Stimulated activated CD8-positive, alpha-beta memory T cell treated with anti-CD3 and anti-CD28 coated beads, Interleukin-2, amount 100 ng/mL, for 1 hour (primary cell): ENCODE data around the gene ZNF385B.
"Not testable (repeated sequence)": the region's sequence is repeated elsewhere in the genome, so short reads cannot be mapped to it uniquely, and the experiment has no call there.

Experiments
- DNase-seq, 2 donors: peaks; one replicate each; pipeline ENCODE4 v3.0.0-alpha.2; 2020; ENCODE audit warnings: low read depth in 2 of 2

ZNF385B gene

GRCh38 chr2:179636100-179636980 is 225.1 kb downstream of the ZNF385B start:
- no peak for DNase-seq

- not testable (repeated sequence) for DNase-seq
Measured at GRCh38 chr2:179631769-179632385, 229.5 kb downstream of the ZNF385B start.

DNA sequence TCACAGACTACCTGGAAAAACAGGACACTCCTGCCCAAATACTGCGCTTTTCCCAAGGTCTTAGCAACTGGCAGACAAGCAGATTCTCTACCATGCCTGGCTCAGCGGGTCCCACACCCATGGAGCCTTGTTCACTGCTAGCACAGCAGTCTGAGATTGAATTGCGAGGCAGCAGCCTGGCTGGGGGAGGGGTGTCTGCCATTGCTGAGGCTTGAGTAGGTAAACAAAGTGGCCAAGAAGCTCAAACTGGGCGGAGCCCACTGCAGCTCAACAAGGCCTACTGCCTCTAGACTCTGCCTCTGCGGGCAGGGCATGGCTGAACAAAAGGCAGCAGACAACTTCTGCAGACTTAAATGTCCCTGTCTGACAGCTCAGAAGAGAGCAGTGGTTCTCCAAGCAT is 231.6 kb downstream of the ZNF385B start:
- not testable (repeated sequence) for DNase-seq

- DNase-seq, result no peak
Measured at GRCh38 chr2:179626261-179626660, 235.2 kb downstream of the ZNF385B start.

DNA sequence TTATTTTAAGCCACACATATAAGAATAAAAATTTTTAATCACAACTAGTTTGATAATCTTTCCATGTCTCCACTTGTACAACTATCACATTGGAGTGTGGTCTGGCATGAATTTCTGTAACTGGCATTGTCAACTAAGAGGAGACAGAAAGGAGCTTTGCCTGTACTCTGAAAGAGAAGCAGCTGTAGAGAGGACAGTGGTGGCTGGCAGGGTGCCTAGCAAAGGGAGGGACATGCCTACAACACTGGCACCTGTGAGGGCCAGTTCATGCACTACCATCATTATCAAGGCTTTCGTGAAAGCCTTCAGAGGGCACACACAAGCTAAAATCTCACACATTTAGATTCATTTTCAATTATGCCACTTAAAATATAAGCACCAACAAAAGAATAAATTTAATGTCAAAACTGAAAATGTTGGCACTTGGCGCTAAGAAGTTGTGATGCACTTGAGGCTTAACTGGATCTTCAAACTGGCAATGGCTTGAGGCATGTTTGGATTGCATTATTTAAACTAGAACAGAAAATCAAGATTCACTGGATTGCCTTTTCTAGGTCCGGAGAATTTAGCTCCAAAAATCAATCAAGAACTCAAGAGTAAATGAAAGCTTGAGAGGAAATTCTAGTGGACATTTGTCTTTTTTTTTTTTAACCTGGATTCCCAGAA is 238.6 kb downstream of the ZNF385B start:
- no peak for DNase-seq

DNA sequence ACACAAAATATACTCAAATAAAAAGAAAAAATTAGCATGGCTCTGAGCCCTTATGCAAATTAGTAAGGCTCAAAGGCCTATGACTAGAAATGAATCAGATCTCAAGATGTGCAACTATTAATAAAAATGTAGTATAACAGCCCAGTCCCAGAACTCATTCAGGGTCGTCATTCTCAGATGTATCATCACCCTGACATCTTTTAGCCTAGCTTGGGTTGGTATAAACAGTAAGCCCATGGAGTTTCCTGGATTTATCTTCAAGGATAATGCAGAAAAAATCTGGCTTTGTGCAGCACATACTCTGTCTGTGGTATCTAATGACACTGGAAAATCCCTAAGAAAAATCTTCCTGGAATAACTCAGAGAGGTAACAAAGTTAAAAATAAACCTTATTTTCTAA is 239.3 kb downstream of the ZNF385B start:
- DNase-seq, result no peak

DNA sequence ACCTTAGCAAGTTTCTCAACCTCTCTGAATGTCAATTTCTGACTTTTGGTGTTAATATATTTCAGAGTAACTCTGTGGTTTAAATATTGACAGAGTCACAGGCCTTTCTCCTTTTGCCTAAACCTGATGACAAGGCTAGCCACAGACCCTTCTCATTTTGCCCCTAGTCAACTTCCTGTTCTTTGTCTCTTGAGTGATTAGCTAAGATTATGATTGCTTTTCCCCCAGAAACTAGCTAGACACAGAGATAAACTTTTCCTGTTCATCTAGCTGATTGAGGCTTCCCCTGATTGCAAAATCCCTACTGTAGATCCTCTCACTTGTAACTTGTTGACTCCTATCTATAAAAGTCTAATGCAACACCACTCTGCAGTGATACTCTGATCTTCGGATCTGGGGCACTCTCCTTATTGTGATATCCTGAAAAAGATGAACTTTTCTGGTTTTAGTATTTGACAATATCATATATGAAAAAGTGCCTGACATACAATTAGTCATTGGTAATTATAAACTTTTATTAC is 241.4 kb downstream of the ZNF385B start:
- DNase-seq, result no peak

DNA sequence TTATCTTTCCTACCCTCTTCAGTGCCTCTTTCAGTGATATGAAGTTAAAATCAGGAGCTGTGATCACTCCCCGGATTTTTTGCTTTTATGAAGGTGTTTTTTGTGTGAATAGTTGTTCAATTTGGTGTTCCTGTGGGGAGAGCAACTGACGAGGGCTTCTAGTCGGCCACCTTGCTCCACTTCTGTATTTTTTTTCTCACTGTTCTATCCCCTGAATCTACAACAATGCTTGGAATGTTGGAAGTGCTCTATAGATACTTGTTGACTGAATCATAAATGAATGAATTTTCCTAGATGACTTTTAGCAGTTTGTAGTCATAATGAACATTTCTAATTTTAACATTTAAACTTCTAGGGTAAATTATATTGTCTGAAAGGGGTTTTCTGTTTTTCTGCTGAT is 247.3 kb downstream of the ZNF385B start:
- DNase-seq, result no peak

GRCh38 chr2:179613701-179614100 is 247.7 kb downstream of the ZNF385B start:
- DNase-seq, result no peak

DNA sequence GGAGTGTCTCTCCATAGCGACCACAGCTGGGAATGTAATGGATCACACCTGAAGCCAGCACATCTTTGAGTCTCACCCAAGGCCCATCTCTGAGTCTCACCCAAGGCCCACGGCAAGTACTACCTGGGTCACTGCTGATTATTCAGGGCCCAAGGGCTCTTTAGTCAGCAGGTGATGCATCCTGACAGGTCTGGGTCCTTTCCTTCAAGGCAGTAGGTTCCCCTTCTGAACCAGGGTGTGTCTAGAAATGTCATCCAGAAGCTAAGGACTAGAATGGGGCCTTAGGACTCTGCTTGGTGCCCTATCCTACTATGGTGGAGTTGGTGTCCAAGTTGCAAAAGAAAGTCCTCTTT is 248.1 kb downstream of the ZNF385B start:
- no peak for DNase-seq

GRCh38 chr2:179612591-179613298 is 248.7 kb downstream of the ZNF385B start:
- no peak for DNase-seq

DNA sequence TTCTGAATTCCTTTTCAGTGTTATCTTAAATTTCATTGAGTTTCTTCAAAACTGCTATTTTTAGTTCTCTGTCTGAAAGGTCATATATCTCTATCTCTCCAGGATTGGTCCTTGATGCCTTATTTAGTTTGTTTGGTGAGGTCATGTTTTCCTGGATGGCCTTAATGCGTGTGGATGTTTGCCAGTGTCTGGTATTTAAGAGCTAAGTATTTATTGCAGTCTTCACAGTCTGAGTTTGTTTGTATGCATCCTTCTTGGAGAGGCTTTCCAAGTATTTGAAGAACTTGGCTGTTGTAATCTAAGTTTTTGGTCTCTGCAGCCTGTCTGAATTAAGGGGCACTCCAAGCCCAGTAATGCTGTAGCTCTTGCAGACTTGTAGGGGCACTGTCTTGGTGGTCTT is 249.3 kb downstream of the ZNF385B start:
- DNase-seq, result no peak

GRCh38 chr2:179606141-179606540 is 255.3 kb downstream of the ZNF385B start:
- no peak for DNase-seq

DNA sequence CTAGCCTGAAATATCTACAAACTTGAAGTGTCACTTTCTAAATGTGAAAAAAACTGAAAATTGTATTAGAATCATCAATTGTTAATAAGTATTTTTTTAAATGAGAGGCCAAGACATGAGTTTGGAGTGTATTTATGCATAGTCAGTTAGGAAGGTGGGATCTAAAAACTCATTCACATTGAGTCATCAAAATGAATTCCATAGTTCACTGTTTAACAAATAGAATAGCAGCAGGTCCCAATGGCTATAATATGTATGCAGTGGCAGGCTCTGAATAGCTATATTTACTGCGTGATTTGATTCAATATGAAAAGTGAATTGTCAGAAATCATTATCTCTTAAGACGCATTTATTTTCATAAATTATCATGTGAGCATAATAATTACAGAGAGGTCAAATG is 256.1 kb downstream of the ZNF385B start:
- DNase-seq, result no peak

GRCh38 chr2:179604598-179604997 is 256.8 kb downstream of the ZNF385B start:
- no peak for DNase-seq

- DNase-seq, result no peak
Measured at GRCh38 chr2:179602452-179602851, 259.0 kb downstream of the ZNF385B start.

DNA sequence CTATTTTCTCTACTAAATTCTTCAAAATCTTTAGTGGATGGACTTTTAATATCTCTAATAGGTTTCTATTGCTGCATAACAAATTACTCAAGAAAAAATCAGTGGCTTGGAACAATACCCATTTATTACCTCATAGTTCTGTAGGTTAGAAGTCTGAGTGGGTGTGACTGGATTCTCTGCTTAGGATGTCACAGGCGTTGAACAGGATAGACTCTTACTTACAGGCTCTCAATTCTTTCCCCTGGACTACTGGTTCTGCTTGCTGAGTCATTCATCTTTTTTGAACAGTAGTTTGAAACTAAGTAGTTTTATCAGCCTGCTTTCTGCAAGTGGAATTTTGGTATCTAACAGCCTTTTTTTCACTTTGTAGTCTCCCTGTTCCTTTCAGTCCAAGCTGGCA is 265.4 kb downstream of the ZNF385B start:
- DNase-seq, result no peak

DNA sequence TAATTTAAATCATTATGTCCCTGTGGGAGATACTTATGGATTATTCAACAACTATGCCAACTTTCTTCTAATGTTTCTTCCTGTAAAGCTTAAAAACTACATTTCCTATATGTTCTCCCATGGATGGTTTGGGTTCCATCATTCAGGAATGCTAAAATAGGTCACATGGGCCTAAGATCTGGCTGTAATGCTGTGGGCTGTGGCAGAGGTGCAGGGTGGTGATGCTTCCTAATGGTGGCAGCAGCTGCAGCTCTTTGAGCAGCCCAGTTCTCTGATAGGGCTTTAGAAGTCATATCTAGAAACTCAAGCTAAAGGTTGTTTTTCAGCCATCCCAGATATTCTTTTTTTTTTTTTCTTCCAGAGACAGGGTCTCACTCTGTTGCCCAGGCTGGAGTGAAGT is 266.1 kb downstream of the ZNF385B start:
- no peak for DNase-seq

DNA sequence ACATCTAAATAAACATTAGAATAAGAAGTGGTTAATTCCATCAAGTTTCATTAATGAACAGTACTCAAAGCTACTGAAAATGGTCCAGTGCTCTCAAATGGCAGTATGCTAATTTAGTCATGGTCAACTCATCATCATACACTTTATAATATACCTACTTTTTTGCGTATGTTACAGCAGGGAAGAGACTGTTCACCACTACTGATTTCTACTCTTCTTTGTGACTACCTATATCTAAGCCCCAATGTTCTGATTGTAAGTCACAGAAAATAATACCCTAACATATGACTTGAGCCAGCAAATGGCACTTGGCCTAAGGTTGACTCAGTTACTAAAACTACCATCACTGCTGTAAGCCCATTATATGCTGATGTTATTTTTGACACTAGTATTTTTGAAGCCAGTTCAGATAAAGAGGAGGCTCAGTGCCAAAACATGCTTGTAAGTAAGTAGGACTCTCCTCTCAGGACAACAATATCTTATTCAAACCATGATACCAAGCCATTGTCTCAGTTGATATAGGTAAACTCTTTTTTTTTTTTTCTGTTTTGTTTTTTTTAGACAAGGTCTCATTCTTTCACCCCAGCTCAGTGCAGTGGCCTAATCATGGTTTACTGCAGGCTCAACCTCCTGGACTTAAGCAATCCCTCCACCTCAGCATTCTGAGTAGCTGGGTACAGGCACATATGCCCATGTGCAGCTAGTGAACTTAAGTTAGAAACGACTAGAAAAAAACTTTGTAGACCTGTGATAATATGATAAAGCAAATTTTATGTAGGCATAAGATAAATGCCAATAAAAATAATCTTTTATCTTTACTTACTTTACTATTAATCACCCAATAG is 266.9 kb downstream of the ZNF385B start:
- no peak for DNase-seq

- no peak for DNase-seq
Measured at GRCh38 chr2:179593323-179593722, 268.1 kb downstream of the ZNF385B start.
